SK-N-SH treated with all-trans-retinoic acid at 6 μM for 48 hours (cell line): ENCODE data around the gene MS4A4A.

ENCODE experiments used
- ATAC-seq: fragments of 200-7000 bp; cut with Tn5 transposase; 3 replicates; pipeline ENCODE4 v1.9.1; 2020; ENCODE audit warnings: mild to moderate bottlenecking, moderate library complexity
- BACH2 ChIP-seq: fragments of 250-450 bp; sonication (Bioruptor Pico); IDR thresholded peaks from 2 replicates; pipeline ENCODE4 v1.9.0; 2021; ENCODE audit warnings: mild to moderate bottlenecking, borderline replicate concordance
- CSDC2 ChIP-seq: fragments of 250-450 bp; sonication (Bioruptor Pico); IDR thresholded peaks from 2 replicates; pipeline ENCODE4 v1.5.0; 2020; ENCODE audit warnings: mild to moderate bottlenecking, moderate library complexity
- ESRRG ChIP-seq: fragments of 250-450 bp; sonication (Bioruptor Pico); IDR thresholded peaks from 2 replicates; pipeline ENCODE4 v1.6.1; 2021; ENCODE audit warnings: mild to moderate bottlenecking
- GLIS3 ChIP-seq: fragments of 250-450 bp; sonication (Bioruptor Pico); IDR thresholded peaks from 2 replicates; pipeline ENCODE4 v1.5.0; 2020; ENCODE audit warnings: mild to moderate bottlenecking, moderate library complexity
- ISL1 ChIP-seq: fragments of 250-450 bp; sonication (Bioruptor Pico); IDR thresholded peaks from 2 replicates; pipeline ENCODE4 v2.1.2; 2022; ENCODE audit warnings: mild to moderate bottlenecking, moderate library complexity
- PPARA ChIP-seq: fragments of 250-450 bp; sonication (Bioruptor Pico); IDR thresholded peaks from 2 replicates; pipeline ENCODE4 v1.5.0; 2020; ENCODE audit warnings: mild to moderate bottlenecking, borderline replicate concordance
- RARB ChIP-seq: fragments of 250-450 bp; sonication (Bioruptor Pico); IDR thresholded peaks from 2 replicates; pipeline ENCODE4 v1.8.0; 2021; ENCODE audit warnings: mild to moderate bottlenecking, moderate library complexity
- SNAI2 ChIP-seq: fragments of 250-450 bp; sonication (Bioruptor Pico); IDR thresholded peaks from 2 replicates; pipeline ENCODE4 v1.5.0; 2020; ENCODE audit warnings: mild to moderate bottlenecking, moderate library complexity
- TCF4 ChIP-seq: fragments of 250-450 bp; sonication (Bioruptor Pico); IDR thresholded peaks from 2 replicates; pipeline ENCODE4 v1.8.0; 2021; ENCODE audit warnings: mild to moderate bottlenecking, moderate library complexity, borderline replicate concordance
- TOX ChIP-seq: fragments of 250-450 bp; sonication (Bioruptor Pico); IDR thresholded peaks from 2 replicates; pipeline ENCODE4 v1.8.0; 2021; ENCODE audit warnings: mild to moderate bottlenecking, moderate library complexity, borderline replicate concordance
- ZC3H10 ChIP-seq: fragments of 250-450 bp; sonication (Bioruptor Pico); IDR thresholded peaks from 2 replicates; pipeline ENCODE4 v1.5.1; 2021; ENCODE audit warnings: mild to moderate bottlenecking, moderate library complexity
- ZFP3 ChIP-seq: fragments of 250-450 bp; sonication (Bioruptor Pico); IDR thresholded peaks from 2 replicates; pipeline ENCODE4 v1.5.0; 2020; ENCODE audit warnings: mild to moderate bottlenecking, moderate library complexity
- ZFP30 ChIP-seq: fragments of 450-650 bp; formaldehyde crosslinking; IDR thresholded peaks from 2 replicates; pipeline ENCODE4 v1.5.0; 2022; ENCODE audit warnings: mild to moderate bottlenecking, moderate library complexity
- ZNF565 ChIP-seq: fragments of 450-650 bp; formaldehyde crosslinking; conservative IDR thresholded peaks from 2 replicates; pipeline ENCODE4 v1.5.0; 2020; ENCODE audit warnings: low read depth, mild to moderate bottlenecking, moderate library complexity
- ZNF70 ChIP-seq: fragments of 450-650 bp; formaldehyde crosslinking; IDR thresholded peaks from 2 replicates; pipeline ENCODE4 v1.5.0; 2020; ENCODE audit warnings: mild to moderate bottlenecking, moderate library complexity
- ZNF8 ChIP-seq: fragments of 450-650 bp; formaldehyde crosslinking; IDR thresholded peaks from 2 replicates; pipeline ENCODE4 v1.5.0; 2020; ENCODE audit warnings: mild to moderate bottlenecking, moderate library complexity
- TF ChIP-seq, protein P1 (sequence below): fragments of 250-450 bp; sonication (Bioruptor Pico); IDR thresholded peaks from 2 replicates; pipeline ENCODE4 v1.5.1; 2020; ENCODE audit warnings: low read depth, mild to moderate bottlenecking, moderate library complexity
- TF ChIP-seq, protein P2 (sequence below): fragments of 250-450 bp; sonication (Bioruptor Pico); IDR thresholded peaks from 2 replicates; pipeline ENCODE4 v1.8.0; 2020; ENCODE audit warnings: mild to moderate bottlenecking, moderate library complexity, borderline replicate concordance
- TF ChIP-seq, protein P3 (sequence below): fragments of 250-450 bp; sonication (Bioruptor Pico); IDR thresholded peaks from 2 replicates; pipeline ENCODE4 v1.8.0; 2021; ENCODE audit warnings: low read depth, mild to moderate bottlenecking, moderate library complexity, borderline replicate concordance

MS4A4A gene

DNA sequence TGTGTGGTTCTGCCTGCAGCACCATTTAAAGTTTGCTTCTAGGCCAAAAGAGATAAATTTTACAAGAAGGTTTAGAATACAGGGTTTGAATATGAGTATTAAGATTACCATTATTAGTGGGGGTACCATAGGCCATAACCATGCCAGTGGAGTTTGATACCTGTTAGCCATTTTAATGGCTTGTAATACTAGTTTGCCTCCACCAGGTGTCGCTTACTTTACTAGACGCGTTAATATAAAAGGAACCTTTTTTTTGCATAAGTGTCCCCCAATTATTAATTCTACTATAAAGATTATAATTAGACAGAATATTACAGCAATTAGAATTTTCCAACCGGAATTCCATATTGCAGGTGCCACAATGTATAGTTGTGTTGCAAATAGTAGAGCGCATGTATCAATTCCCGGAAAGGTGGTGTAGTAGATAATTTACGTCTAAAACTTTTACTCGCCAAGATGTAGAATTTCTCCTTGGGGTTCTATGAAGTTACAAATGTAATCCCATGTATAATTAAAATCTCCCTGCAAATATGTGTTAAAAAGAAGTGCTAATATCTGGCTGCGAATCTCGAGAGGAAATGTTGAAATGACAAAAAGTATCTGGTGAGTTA is 62.7 kb downstream of the MS4A4A start:
- no peak for TF ChIP-seq TCF4 (CRISPR knock-in tag)
- TF ChIP-seq ZFP3 (CRISPR knock-in tag), result no peak
- TF ChIP-seq, protein P1, sequence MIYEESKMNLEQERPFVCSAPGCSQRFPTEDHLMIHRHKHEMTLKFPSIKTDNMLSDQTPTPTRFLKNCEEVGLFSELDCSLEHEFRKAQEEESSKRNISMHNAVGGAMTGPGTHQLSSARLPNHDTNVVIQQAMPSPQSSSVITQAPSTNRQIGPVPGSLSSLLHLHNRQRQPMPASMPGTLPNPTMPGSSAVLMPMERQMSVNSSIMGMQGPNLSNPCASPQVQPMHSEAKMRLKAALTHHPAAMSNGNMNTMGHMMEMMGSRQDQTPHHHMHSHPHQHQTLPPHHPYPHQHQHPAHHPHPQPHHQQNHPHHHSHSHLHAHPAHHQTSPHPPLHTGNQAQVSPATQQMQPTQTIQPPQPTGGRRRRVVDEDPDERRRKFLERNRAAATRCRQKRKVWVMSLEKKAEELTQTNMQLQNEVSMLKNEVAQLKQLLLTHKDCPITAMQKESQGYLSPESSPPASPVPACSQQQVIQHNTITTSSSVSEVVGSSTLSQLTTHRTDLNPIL (CRISPR knock-in tag), result no peak
- TF ChIP-seq, protein P2, sequence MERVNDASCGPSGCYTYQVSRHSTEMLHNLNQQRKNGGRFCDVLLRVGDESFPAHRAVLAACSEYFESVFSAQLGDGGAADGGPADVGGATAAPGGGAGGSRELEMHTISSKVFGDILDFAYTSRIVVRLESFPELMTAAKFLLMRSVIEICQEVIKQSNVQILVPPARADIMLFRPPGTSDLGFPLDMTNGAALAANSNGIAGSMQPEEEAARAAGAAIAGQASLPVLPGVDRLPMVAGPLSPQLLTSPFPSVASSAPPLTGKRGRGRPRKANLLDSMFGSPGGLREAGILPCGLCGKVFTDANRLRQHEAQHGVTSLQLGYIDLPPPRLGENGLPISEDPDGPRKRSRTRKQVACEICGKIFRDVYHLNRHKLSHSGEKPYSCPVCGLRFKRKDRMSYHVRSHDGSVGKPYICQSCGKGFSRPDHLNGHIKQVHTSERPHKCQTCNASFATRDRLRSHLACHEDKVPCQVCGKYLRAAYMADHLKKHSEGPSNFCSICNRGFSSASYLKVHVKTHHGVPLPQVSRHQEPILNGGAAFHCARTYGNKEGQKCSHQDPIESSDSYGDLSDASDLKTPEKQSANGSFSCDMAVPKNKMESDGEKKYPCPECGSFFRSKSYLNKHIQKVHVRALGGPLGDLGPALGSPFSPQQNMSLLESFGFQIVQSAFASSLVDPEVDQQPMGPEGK (CRISPR knock-in tag), result no peak
- TF ChIP-seq ZNF8 (CRISPR knock-in tag), result no peak
- TF ChIP-seq, protein P3, sequence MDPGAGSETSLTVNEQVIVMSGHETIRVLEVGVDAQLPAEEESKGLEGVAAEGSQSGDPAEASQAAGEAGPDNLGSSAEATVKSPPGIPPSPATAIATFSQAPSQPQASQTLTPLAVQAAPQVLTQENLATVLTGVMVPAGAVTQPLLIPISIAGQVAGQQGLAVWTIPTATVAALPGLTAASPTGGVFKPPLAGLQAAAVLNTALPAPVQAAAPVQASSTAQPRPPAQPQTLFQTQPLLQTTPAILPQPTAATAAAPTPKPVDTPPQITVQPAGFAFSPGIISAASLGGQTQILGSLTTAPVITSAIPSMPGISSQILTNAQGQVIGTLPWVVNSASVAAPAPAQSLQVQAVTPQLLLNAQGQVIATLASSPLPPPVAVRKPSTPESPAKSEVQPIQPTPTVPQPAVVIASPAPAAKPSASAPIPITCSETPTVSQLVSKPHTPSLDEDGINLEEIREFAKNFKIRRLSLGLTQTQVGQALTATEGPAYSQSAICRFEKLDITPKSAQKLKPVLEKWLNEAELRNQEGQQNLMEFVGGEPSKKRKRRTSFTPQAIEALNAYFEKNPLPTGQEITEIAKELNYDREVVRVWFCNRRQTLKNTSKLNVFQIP (CRISPR knock-in tag), result no peak
- ATAC-seq, result peak; percentile 35; the same call in 1 of the 3 replicates

DNA sequence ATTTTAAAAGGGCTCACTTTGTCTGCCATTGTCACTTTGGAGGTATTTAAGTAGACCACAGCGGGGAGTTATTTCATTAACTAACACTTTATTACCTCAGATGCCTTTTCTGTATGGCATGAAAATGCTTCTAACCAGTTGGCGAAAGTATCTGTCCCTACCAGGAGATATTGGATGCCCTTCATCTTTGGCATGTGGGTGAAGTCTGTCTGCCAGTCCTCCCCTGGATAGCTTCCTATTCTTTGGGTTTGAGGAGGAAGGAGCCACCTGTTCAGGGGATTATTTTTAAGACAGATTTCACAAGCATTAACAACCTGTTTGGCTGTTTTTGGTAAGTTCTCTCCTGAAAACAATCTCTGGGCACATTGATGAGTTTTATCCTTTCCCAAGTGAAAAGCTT is 63.7 kb downstream of the MS4A4A start:
- no peak for ATAC-seq
- TF ChIP-seq PPARA, result no peak

DNA sequence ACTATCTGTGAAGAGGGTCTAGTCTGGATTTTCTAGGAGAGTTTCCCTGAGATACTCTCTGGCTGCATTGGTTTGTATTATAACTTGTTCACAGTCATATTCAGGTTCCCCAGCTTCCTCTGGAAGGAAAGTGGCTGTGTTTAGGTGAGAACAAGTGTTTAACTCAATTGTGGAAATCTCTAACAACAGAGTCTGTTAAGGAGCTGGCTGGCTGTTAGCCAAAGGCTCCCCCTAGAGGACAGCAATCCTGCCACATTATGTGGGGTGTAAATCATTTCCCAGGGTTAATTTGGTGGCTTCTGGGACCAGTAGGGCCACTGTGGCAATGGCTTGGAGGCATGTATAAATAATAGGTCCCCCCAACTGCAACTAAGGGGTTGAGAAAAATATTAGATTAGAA is 65.0 kb downstream of the MS4A4A start:
- ATAC-seq, result peak; percentile 24; the same call in 1 of the 3 replicates
- TF ChIP-seq BACH2 (CRISPR knock-in tag) (no peak), ZFP30 (CRISPR knock-in tag) (no peak), ZFP3 (CRISPR knock-in tag) (no peak), ESRRG (CRISPR knock-in tag) (no peak), ISL1 (CRISPR knock-in tag) (no peak), ZC3H10 (CRISPR knock-in tag) (no peak), RARB (CRISPR knock-in tag) (no peak), GLIS3 (CRISPR knock-in tag) (no peak), TCF4 (CRISPR knock-in tag) (no peak), TOX (CRISPR knock-in tag) (no peak), PPARA (no peak), CSDC2 (CRISPR knock-in tag) (no peak), SNAI2 (CRISPR knock-in tag) (no peak), ZNF565 (no peak)
- TF ChIP-seq, protein P2 (CRISPR knock-in tag), result no peak

DNA sequence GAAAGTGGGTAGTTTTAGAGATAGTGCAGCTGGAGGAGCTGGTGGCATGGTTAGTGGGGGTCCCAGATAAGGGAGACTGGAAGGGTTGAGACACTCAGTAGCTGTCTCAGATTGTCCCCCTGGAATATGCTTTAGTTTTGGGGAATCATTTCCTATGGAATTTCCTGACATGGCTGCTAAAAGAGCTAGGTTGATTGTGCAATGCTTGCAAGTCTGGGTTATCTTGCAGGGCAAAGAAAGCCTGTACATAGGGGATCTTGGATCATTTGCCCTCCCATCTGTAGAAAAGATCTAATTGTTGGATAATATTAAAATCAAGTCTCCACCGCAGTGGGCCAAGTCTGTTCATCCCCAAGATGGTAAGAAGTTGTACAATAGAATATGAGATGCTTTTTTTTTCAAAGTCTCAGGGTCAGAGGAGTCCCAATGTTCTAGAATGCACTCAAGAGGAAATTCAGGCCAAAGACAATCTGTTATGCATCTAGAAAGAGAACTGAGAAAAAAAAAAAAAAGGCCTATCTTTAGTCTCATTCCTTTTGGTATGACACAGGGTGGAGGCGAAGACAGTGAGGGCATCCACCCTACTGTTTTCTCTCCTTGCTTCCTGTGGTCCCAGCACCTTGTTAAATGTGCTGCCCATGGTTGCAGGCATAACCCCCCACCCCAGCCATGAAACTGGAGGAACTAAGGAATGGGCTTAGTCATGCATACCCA is 66.8 kb downstream of the MS4A4A start:
- no peak for ATAC-seq
- no peak for TF ChIP-seq GLIS3 (CRISPR knock-in tag)
- no peak for TF ChIP-seq ZNF70
- no peak for TF ChIP-seq ZNF565
- no peak for TF ChIP-seq RARB (CRISPR knock-in tag)
- TF ChIP-seq, protein P1 (CRISPR knock-in tag), result no peak
- TF ChIP-seq ZNF8 (CRISPR knock-in tag), result no peak
- no peak for TF ChIP-seq TCF4 (CRISPR knock-in tag)
- TF ChIP-seq ZC3H10 (CRISPR knock-in tag), result no peak
- no peak for TF ChIP-seq BACH2 (CRISPR knock-in tag)
- no peak for TF ChIP-seq CSDC2 (CRISPR knock-in tag)
- TF ChIP-seq PPARA, result no peak
- TF ChIP-seq ESRRG (CRISPR knock-in tag), result no peak
- TF ChIP-seq, protein P3 (CRISPR knock-in tag), result no peak
- TF ChIP-seq ISL1 (CRISPR knock-in tag), result no peak
- no peak for TF ChIP-seq ZFP3 (CRISPR knock-in tag)
- TF ChIP-seq SNAI2 (CRISPR knock-in tag), result no peak
- TF ChIP-seq, all 23 proteins: peak for 0
